Caki2 (cell line): ENCODE results near the gene OBSCN. TPM values are rescaled to one million over a fixed set of nuclear protein-coding genes. Genes with fewer than 3 reads are reported as not detected.

Experiments
- DNase-seq: peaks from one replicate; pipeline ENCODE4 v3.0.0-alpha.2; 2015; ENCODE audit warnings: low read depth
- in situ Hi-C: cut with HindIII; loops from 2 replicates; pipeline ENCODE4 v1.10.0; 2016; ENCODE audit warnings: low sequenced_read_pairs, low pct_unique_long_range_greater_than_20kb, mixed read lengths
- total RNA-seq: library from RNA; depleted of rRNA; stranded (reverse); fragments of >200 nt; shearing (Covaris generic); gene quantifications from 2 replicates; pipeline ENCODE4 v1.2.3, GENCODE V29; 2014; ENCODE audit warnings: low replicate concordance

The OBSCN gene
- total RNA-seq, 1 experiment from 2014 or later = 16.7 TPM

- in situ Hi-C loops = no loop called here
- DNase-seq = no peak
Observed at GRCh38 chr1:228304766-228305395, 97.0 kb downstream of the OBSCN start.

GRCh38 chr1:228305721-228306152, 97.9 kb downstream of the OBSCN start:
- in situ Hi-C loops = no loop called here
- DNase-seq = no peak

- in situ Hi-C loops = no loop called here
- no peak for DNase-seq
Observed at GRCh38 chr1:228306275-228307217, 98.7 kb downstream of the OBSCN start.

- in situ Hi-C loops = no loop called here
- DNase-seq = no peak
Observed at GRCh38 chr1:228307218-228308023, 99.6 kb downstream of the OBSCN start.

- in situ Hi-C loops = no loop called here
Observed at GRCh38 chr1:228308085-228308601, 100.3 kb downstream of the OBSCN start.

GRCh38 chr1:228308628-228309325, 100.9 kb downstream of the OBSCN start:
- in situ Hi-C loops = no loop called here
- no peak for DNase-seq

More at GRCh38 chr1:228308085-228308601, 100.3 kb downstream of the OBSCN start:
- DNase-seq = no peak

- in situ Hi-C loops = no loop called here
- no peak for DNase-seq
Observed at GRCh38 chr1:228309326-228310067, 101.7 kb downstream of the OBSCN start.

GRCh38 chr1:228310162-228310792, 102.4 kb downstream of the OBSCN start:
- no peak for DNase-seq
- in situ Hi-C loops = no loop called here

GRCh38 chr1:228311091-228311490, 103.2 kb downstream of the OBSCN start:
- in situ Hi-C loops = no loop called here
- DNase-seq = no peak

GRCh38 chr1:228312136-228312764, 104.4 kb downstream of the OBSCN start:
- no peak for DNase-seq
- in situ Hi-C loops = no loop called here

- no peak for DNase-seq
- in situ Hi-C loops = no loop called here
Observed at GRCh38 chr1:228313536-228314277, 105.9 kb downstream of the OBSCN start.

GRCh38 chr1:228314315-228314657, 106.4 kb downstream of the OBSCN start:
- DNase-seq = no peak
- in situ Hi-C loops = no loop called here

GRCh38 chr1:228314658-228315483, 107.0 kb downstream of the OBSCN start:
- in situ Hi-C loops = no loop called here
- DNase-seq = no peak

- in situ Hi-C loops = no loop called here
- no peak for DNase-seq
Observed at GRCh38 chr1:228315484-228315944, 107.7 kb downstream of the OBSCN start.

- no peak for DNase-seq
- in situ Hi-C loops = no loop called here
Observed at GRCh38 chr1:228315945-228316588, 108.2 kb downstream of the OBSCN start.
